PC-9 (cell line): ENCODE measurements around the gene CMTM3.

Source experiments
- CTCF ChIP-seq: fragments of 200-600 bp; sonication (generic); conservative IDR thresholded peaks from 2 replicates; pipeline ENCODE4 v1.6.1; 2017; ENCODE audit warnings: mixed run types, antibody characterized with exemption, mild to moderate bottlenecking, moderate library complexity
- EZH2 ChIP-seq: fragments of 200-600 bp; sonication (generic); IDR thresholded peaks from 2 replicates; pipeline ENCODE4 v1.8.0; 2017; ENCODE audit warnings: antibody characterized with exemption, low read depth

- TF ChIP-seq CTCF (no peak), EZH2 (no peak)
These were observed 9.8 kb downstream of the CMTM3 start for GRCh38 chr16:66614161-66614802.
